Measurements from ENCODE around the gene IL21R.

DNA sequence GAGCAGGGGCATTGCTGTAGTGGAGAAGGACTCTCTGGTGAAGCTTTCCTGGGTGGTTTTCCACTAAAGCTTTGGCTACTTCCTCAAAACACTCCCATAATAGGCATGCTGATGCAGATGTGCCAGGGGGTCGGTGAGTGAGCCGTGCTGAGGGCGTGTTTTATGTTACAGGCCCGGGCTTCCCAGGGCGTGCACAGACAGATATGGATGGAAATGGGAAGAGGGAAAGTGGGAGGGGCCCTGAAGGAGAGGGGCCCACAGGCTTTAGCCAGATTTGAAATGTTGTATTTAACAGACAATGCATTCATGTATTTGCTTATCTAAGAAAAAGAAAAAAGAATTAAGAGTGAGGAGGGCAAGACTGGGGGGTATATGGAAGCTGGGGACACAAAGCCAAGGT is 56.3 kb downstream of the IL21R start:
- TF ChIP-seq FOXP2 (optimal IDR thresholded peaks at IDR 0.05; ENCODE audit: borderline replicate concordance, extremely low read depth, extremely low read length, insufficient read depth) (no peak), TAF1 (IDR thresholded peaks at IDR 0.05; ENCODE audit: borderline replicate concordance, insufficient read depth, low read length) (no peak)

Data from PFSK-1 (cell line).